T-helper 1 cell (primary cell): ENCODE measurements around the gene HOTAIR.

ENCODE experiments used
- DNase-seq, 5 donors: peaks; one replicate each; pipeline ENCODE4 v3.0.0-alpha.2; 2012 to 2020

The HOTAIR gene

GRCh38 chr12:53916788-53917655 lies 57.7 kb downstream of the HOTAIR start:
- DNase-seq, result no peak
